Keratinocyte (primary cell): ENCODE measurements around the gene CFHR3. TPM values are rescaled to one million over a fixed set of nuclear protein-coding genes. Genes with fewer than 3 reads are reported as not detected.

ENCODE experiments used
- DNase-seq: peaks from one replicate; pipeline ENCODE4 v3.0.0-alpha.2; 2011; ENCODE audit warnings: low read depth, missing footprints, low spot score
- FAIRE-seq: peaks from 2 replicates; lab custom pipeline; 2011; peaks lifted over from hg19 to GRCh38; lab: Jason Lieb, UNC
- H2AFZ ChIP-seq: 2 replicates; pipeline ENCODE4 v1.6.0; 2012; ENCODE audit warnings: low read length, control low read depth, inconsistent platforms; ENCODE audit not compliant: control insufficient read depth
- H3K27ac ChIP-seq: 2 replicates; pipeline ENCODE4 v1.5.1; 2011; ENCODE audit warnings: low read length; ENCODE audit not compliant: control insufficient read depth, insufficient read depth
- H3K27me3 ChIP-seq: 3 replicates; pipeline ENCODE4 v1.6.0; 2011; ENCODE audit warnings: low read length; ENCODE audit not compliant: control insufficient read depth, insufficient read depth; ENCODE audit errors: extremely low read depth
- H3K36me3 ChIP-seq, 2 experiments: 2 replicates in 1 of 2; 3 replicates in 1 of 2; pipeline ENCODE4 v1.5.1; 2011; ENCODE audit warnings: low read length in 2 of 2, mild to moderate bottlenecking in 1 of 2; ENCODE audit not compliant: control insufficient read depth in 2 of 2, insufficient read depth in 2 of 2; ENCODE audit errors: extremely low read depth in 1 of 2
- H3K4me1 ChIP-seq: 3 replicates; pipeline ENCODE4 v1.5.1; 2011; ENCODE audit warnings: low read length; ENCODE audit not compliant: control insufficient read depth, insufficient read depth; ENCODE audit errors: extremely low read depth
- H3K4me2 ChIP-seq: 3 replicates; pipeline ENCODE4 v1.6.0; 2011; ENCODE audit warnings: low read depth, low read length; ENCODE audit not compliant: control insufficient read depth, insufficient read depth; ENCODE audit errors: extremely low read depth
- H3K4me3 ChIP-seq, 3 experiments: fragments of 200-600 bp in 1 of 3; sonication (generic) in 1 of 3; 2 replicates in 2 of 3; 3 replicates in 1 of 3; pipeline ENCODE4 v1.5.1; 2011 to 2016; ENCODE audit warnings: low read length in 3 of 3, mild to moderate bottlenecking in 3 of 3, control low read depth in 2 of 3, inconsistent platforms in 1 of 3, low read depth in 1 of 3, mixed read lengths in 1 of 3, mixed run types in 1 of 3, moderate library complexity in 1 of 3; ENCODE audit not compliant: control insufficient read depth in 2 of 3, insufficient read depth in 2 of 3; ENCODE audit errors: extremely low read depth in 1 of 3
- H3K79me2 ChIP-seq: 2 replicates; pipeline ENCODE4 v1.6.0; 2012; ENCODE audit warnings: low read length; ENCODE audit not compliant: control insufficient read depth, insufficient read depth
- H3K9ac ChIP-seq: 3 replicates; pipeline ENCODE4 v1.6.0; 2011; ENCODE audit warnings: low read length; ENCODE audit not compliant: control insufficient read depth, insufficient read depth; ENCODE audit errors: extremely low read depth
- H3K9me1 ChIP-seq: 3 replicates; pipeline ENCODE4 v1.6.0; 2011; ENCODE audit warnings: low read length; ENCODE audit not compliant: control insufficient read depth, insufficient read depth; ENCODE audit errors: extremely low read depth
- H3K9me3 ChIP-seq: 2 replicates; pipeline ENCODE4 v1.5.1; 2012; ENCODE audit warnings: low read depth, low read length; ENCODE audit not compliant: control insufficient read depth
- H4K20me1 ChIP-seq: 3 replicates; pipeline ENCODE4 v1.6.0; 2011; ENCODE audit warnings: low read length; ENCODE audit not compliant: control insufficient read depth, insufficient read depth; ENCODE audit errors: extremely low read depth
- EZH2 ChIP-seq: IDR thresholded peaks from one replicate; pipeline ENCODE4 v1.6.1; 2012; ENCODE audit warnings: inconsistent platforms, mild to moderate bottlenecking, low read length, moderate library complexity
- dilution Hi-C: fragments of 300-500 bp; cut with MboI; formaldehyde crosslinking; loops from one replicate; pipeline ENCODE4 v1.7.0; 2020; ENCODE audit warnings: low sequenced_read_pairs; ENCODE audit not compliant: extremely low pct_ligation_motif_present
- polyA plus RNA-seq, 5 experiments: library from polyadenylated mRNA; depleted of rRNA in 3 of 5; stranded (reverse) in 3 of 5; stranded (forward) in 1 of 5; unstranded in 1 of 5; fragments of >200 nt; gene quantifications; 1 replicate in 1 of 5; 2 replicates in 3 of 5; 3 replicates in 1 of 5; pipeline versions ENCODE4 v1.2.1 to v1.2.3, GENCODE V29; 2011 to 2012; ENCODE audit warnings: missing spikeins in 2 of 5, low read depth in 1 of 5, low replicate concordance in 1 of 5
- TF ChIP-seq, protein P1 (sequence below), 3 experiments: IDR thresholded peaks in 1 of 3; conservative IDR thresholded peaks in 1 of 3; optimal IDR thresholded peaks in 1 of 3; 2 replicates in 2 of 3; 3 replicates in 1 of 3; pipeline versions ENCODE3 to v1.5.1; 2011; ENCODE audit warnings: low read length in 3 of 3, mild to moderate bottlenecking in 3 of 3, moderate library complexity in 2 of 3, control low read depth in 1 of 3, inconsistent platforms in 1 of 3; ENCODE audit not compliant: insufficient read depth in 2 of 3; ENCODE audit errors: extremely low read depth in 1 of 3

CFHR3 gene
- polyA plus RNA-seq, 1 donor (not counting 4 experiments of a cell fraction or from before 2014, with no cell fraction given), result not detected

DNA sequence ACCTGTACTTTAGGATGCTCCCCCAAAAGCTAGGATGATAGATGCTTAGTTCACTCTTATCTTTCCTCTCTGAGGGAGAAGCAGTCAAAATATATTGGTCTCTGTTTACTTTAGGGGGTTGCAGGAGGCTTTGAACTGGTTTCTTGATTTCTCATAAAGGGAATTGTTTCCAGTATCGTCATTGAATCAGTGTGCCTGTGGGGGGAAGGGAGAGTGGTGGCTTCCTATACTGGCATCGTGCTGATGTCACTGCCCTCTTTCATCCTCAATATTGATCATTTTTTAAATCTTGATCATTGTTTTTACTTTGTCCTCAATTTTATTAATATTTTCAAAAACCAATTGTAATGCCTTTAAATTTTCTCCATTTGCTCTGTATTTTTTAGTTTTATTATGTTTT, 40.2 kb upstream of the CFHR3 start:
- dilution Hi-C loops, result no loop called here
- Histone ChIP-seq H2AFZ (no peak overlapping the region), H3K9ac (no peak overlapping the region), H3K79me2 (no peaks in the 10 kb centered on the region), H3K36me3 (no peaks in the 10 kb centered on the region), H3K9me1 (no peaks in the 10 kb centered on the region), H3K4me2 (no peak overlapping the region), H3K27me3 (no peaks in the 10 kb centered on the region), H3K27ac (no peak overlapping the region), H3K9me3 (no peaks in the 10 kb centered on the region), H3K4me1 (no peaks in the 10 kb centered on the region), H3K4me3 (no peak overlapping the region), H4K20me1 (no peaks in the 10 kb centered on the region)
- TF ChIP-seq, protein P1, sequence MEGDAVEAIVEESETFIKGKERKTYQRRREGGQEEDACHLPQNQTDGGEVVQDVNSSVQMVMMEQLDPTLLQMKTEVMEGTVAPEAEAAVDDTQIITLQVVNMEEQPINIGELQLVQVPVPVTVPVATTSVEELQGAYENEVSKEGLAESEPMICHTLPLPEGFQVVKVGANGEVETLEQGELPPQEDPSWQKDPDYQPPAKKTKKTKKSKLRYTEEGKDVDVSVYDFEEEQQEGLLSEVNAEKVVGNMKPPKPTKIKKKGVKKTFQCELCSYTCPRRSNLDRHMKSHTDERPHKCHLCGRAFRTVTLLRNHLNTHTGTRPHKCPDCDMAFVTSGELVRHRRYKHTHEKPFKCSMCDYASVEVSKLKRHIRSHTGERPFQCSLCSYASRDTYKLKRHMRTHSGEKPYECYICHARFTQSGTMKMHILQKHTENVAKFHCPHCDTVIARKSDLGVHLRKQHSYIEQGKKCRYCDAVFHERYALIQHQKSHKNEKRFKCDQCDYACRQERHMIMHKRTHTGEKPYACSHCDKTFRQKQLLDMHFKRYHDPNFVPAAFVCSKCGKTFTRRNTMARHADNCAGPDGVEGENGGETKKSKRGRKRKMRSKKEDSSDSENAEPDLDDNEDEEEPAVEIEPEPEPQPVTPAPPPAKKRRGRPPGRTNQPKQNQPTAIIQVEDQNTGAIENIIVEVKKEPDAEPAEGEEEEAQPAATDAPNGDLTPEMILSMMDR (optimal IDR thresholded peaks at IDR 0.05 in 1 of 3, IDR thresholded peaks at IDR 0.05 in 1 of 3, conservative IDR thresholded peaks at IDR 0.05 in 1 of 3; ENCODE audit: extremely low read depth in 1 of 3, insufficient read depth in 2 of 3, low read length in 3 of 3), result no peak
- no peak for TF ChIP-seq EZH2
- FAIRE-seq (no peak), DNase-seq (no peak)

DNA sequence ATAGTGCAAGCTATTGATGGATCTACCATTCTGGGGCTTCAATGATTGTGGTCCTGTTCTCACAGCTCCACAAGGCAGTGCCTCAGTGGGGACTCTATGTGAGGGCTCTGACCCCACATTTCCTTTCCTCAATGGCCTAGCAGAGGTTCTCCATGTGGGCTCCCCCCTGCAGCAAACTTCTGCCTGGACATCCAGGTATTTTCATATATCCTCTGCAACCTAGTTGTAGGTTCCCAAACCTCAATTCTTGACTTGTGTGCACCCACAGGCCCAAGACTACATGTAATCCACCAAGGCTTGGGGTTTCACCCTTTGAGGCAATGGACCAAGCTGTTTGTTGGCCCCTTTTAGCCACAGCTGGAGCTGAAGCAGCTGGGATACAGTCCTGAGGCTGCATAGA, 35.9 kb upstream of the CFHR3 start:
- no peak overlapping the region for H2AFZ ChIP-seq
- dilution Hi-C loops, result no loop called here

More for the DNA sequence above, 35.9 kb upstream of the CFHR3 start:
- no peak for DNase-seq
- FAIRE-seq, result no peak
- Histone ChIP-seq H3K4me3 (no peak overlapping the region), H3K27me3 (no peaks in the 10 kb centered on the region), H4K20me1 (no peaks in the 10 kb centered on the region), H3K9me3 (no peaks in the 10 kb centered on the region), H3K4me2 (no peak overlapping the region), H3K4me1 (no peaks in the 10 kb centered on the region), H3K27ac (no peak overlapping the region), H3K9ac (no peak overlapping the region), H3K9me1 (no peaks in the 10 kb centered on the region), H3K79me2 (no peaks in the 10 kb centered on the region), H3K36me3 (no peaks in the 10 kb centered on the region)
- TF ChIP-seq, protein P1 (optimal IDR thresholded peaks at IDR 0.05 in 1 of 3, IDR thresholded peaks at IDR 0.05 in 1 of 3, conservative IDR thresholded peaks at IDR 0.05 in 1 of 3; ENCODE audit: extremely low read depth in 1 of 3, insufficient read depth in 2 of 3, low read length in 3 of 3), result no peak
- TF ChIP-seq EZH2, result no peak
